Measurements from ENCODE around the gene RNF187.

RNF187 gene

GRCh38 chr1:228454238-228454637, 32.9 kb upstream of the RNF187 start:
- Mint-ChIP-seq H3K4me1 (ENCODE audit: low read depth) (peaks cover 39% of the 10 kb centered on the region), H3K36me3 (ENCODE audit: low read depth) (no peaks in the 10 kb centered on the region), H3K9me3 (no peaks in the 10 kb centered on the region), H3K27ac (no peak overlapping the region), H3K27me3 (peaks cover 30% of the 10 kb centered on the region), H3K4me3 (no peak overlapping the region)
- intact Hi-C loops (cut with micrococcal nuclease) = no loop called here

GRCh38 chr1:228455715-228456114, 31.5 kb upstream of the RNF187 start:
- Mint-ChIP-seq H3K27me3 (peaks cover 26% of the 10 kb centered on the region), H3K4me3 (no peak overlapping the region), H3K4me1 (ENCODE audit: low read depth) (peaks cover 41% of the 10 kb centered on the region), H3K9me3 (no peaks in the 10 kb centered on the region), H3K36me3 (ENCODE audit: low read depth) (no peaks in the 10 kb centered on the region), H3K27ac (no peak overlapping the region)
- intact Hi-C loops (cut with micrococcal nuclease) = no loop called here

DNA sequence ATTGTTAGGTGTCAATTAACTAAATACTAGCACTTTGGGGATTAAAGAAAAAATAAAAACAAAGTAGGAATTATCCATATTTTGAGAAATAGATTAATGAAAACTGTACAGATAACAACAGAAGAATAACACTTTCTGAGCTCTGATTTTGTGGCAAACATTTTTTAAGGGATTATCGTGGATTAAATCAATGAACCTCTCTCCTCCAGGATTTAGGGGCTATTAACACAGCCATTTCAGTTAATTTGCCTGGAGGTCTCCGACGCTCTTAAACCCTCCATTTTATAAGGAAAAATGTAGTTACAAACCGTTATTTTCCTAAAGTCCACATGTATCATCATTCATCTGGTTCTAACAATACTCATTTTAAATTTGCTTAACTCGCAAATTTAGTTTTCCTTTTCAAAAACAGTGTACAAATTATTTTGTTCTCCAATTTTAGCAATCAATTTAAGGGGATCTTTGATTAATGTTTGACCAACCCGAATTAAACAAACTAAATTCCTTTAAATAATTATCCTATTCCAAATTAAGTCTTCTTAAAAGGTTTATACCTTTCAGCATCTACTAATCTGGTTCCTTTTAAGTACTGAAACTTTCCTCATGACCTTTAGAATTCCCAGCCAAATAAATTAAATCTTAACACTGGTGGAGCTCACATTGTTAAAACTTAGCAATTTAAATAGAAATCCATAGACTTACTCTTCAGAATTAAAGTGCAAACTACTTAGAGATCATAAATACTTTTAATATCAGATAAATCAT, 30.7 kb upstream of the RNF187 start:
- Mint-ChIP-seq H3K4me3 (peak overlapping the region; percentile 84), H3K4me1 (ENCODE audit: low read depth) (peaks cover 41% of the 10 kb centered on the region), H3K27me3 (peaks cover 32% of the 10 kb centered on the region), H3K36me3 (ENCODE audit: low read depth) (no peaks in the 10 kb centered on the region), H3K9me3 (no peaks in the 10 kb centered on the region), H3K27ac (peak overlapping the region; percentile 93)
- intact Hi-C loops (cut with micrococcal nuclease) = no loop called here

- intact Hi-C loops (cut with micrococcal nuclease) = no loop called here
- no peaks in the 10 kb centered on the region for H3K9me3 Mint-ChIP-seq
- no peaks in the 10 kb centered on the region for H3K36me3 Mint-ChIP-seq (ENCODE audit: low read depth)
- peak overlapping the region; percentile 84 for H3K4me3 Mint-ChIP-seq
- peak overlapping the region; percentile 93 for H3K27ac Mint-ChIP-seq
- peaks cover 37% of the 10 kb centered on the region for H3K4me1 Mint-ChIP-seq (ENCODE audit: low read depth)
- H3K27me3 Mint-ChIP-seq = peaks cover 36% of the 10 kb centered on the region
These were observed 30.2 kb upstream of the RNF187 start for GRCh38 chr1:228457017-228457395.

GRCh38 chr1:228457396-228458176, 29.6 kb upstream of the RNF187 start:
- Mint-ChIP-seq H3K9me3 (no peaks in the 10 kb centered on the region), H3K27ac (peak overlapping the region; percentile 93), H3K36me3 (ENCODE audit: low read depth) (no peaks in the 10 kb centered on the region), H3K4me1 (ENCODE audit: low read depth) (peaks cover 31% of the 10 kb centered on the region), H3K27me3 (peaks cover 42% of the 10 kb centered on the region), H3K4me3 (peak overlapping the region; percentile 84)
- intact Hi-C loops (cut with micrococcal nuclease) = loop anchor here (2.0 kb wide), 2 partner anchors 29 to 51 kb away; partner anchors contain the start of genes RNF187 and TRIM11

GRCh38 chr1:228459091-228459993, 27.8 kb upstream of the RNF187 start:
- Mint-ChIP-seq H3K4me1 (ENCODE audit: low read depth) (peaks cover 32% of the 10 kb centered on the region), H3K9me3 (no peaks in the 10 kb centered on the region), H3K27me3 (peaks cover 59% of the 10 kb centered on the region), H3K36me3 (ENCODE audit: low read depth) (no peaks in the 10 kb centered on the region), H3K27ac (peak overlapping the region; percentile 93), H3K4me3 (peak overlapping the region; percentile 84)
- intact Hi-C loops (cut with micrococcal nuclease) = loop anchor here (2.0 kb wide), 2 partner anchors 27 to 53 kb away; partner anchors contain the start of genes RNF187 and TRIM11

- intact Hi-C loops (cut with micrococcal nuclease) = no loop called here
- no peak overlapping the region for H3K4me3 Mint-ChIP-seq
- H3K9me3 Mint-ChIP-seq = no peaks in the 10 kb centered on the region
- no peak overlapping the region for H3K27ac Mint-ChIP-seq
- no peaks in the 10 kb centered on the region for H3K36me3 Mint-ChIP-seq (ENCODE audit: low read depth)
- peaks cover 42% of the 10 kb centered on the region for H3K4me1 Mint-ChIP-seq (ENCODE audit: low read depth)
- peaks cover 73% of the 10 kb centered on the region for H3K27me3 Mint-ChIP-seq
These were observed 26.4 kb upstream of the RNF187 start for GRCh38 chr1:228460821-228461220.

GRCh38 chr1:228462560-228462959, 24.6 kb upstream of the RNF187 start:
- no peak overlapping the region for H3K27ac Mint-ChIP-seq

DNA sequence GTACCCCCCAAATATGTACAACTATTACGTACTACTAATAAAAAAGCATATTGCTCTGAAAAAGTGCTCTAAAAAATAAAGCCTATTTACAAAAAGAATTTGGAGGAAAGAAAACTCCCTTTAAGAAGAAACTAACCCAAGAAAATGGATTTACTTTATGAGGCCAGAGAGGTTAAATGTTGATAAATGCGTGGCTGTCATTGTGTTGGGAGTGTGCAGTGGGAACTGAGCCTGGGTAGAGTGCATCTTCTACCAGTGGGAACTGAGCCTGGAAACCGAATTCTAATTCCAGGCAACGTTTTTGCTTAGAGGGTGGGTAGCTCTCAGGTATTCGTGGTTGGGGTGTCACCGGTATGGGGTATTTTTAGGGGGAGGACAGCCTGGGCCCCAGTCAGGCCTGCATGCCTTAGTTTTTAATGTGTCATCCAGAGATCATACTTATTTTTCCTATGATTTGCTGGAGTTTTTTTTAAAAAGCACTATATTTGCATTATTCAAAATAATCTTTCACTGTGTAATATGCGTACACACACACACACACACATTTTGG, 24.1 kb upstream of the RNF187 start:
- no peak overlapping the region for H3K4me3 Mint-ChIP-seq
- H3K27me3 Mint-ChIP-seq = peaks cover 82% of the 10 kb centered on the region
- peaks cover 31% of the 10 kb centered on the region for H3K4me1 Mint-ChIP-seq (ENCODE audit: low read depth)
- intact Hi-C loops (cut with micrococcal nuclease) = no loop called here
- no peaks in the 10 kb centered on the region for H3K36me3 Mint-ChIP-seq (ENCODE audit: low read depth)
- no peak overlapping the region for H3K27ac Mint-ChIP-seq
- H3K9me3 Mint-ChIP-seq = no peaks in the 10 kb centered on the region

More at GRCh38 chr1:228462560-228462959, 24.6 kb upstream of the RNF187 start:
- no peaks in the 10 kb centered on the region for H3K9me3 Mint-ChIP-seq
- no peak overlapping the region for H3K4me3 Mint-ChIP-seq
- intact Hi-C loops (cut with micrococcal nuclease) = no loop called here
- peaks cover 36% of the 10 kb centered on the region for H3K4me1 Mint-ChIP-seq (ENCODE audit: low read depth)
- H3K36me3 Mint-ChIP-seq (ENCODE audit: low read depth) = no peaks in the 10 kb centered on the region
- H3K27me3 Mint-ChIP-seq = peaks cover 81% of the 10 kb centered on the region

- no peaks in the 10 kb centered on the region for H3K9me3 Mint-ChIP-seq
- intact Hi-C loops (cut with micrococcal nuclease) = no loop called here
- H3K4me1 Mint-ChIP-seq (ENCODE audit: low read depth) = peaks cover 25% of the 10 kb centered on the region
- peak overlapping the region; percentile 44 for H3K4me3 Mint-ChIP-seq
- no peak overlapping the region for H3K27ac Mint-ChIP-seq
- no peaks in the 10 kb centered on the region for H3K36me3 Mint-ChIP-seq (ENCODE audit: low read depth)
- H3K27me3 Mint-ChIP-seq = peaks cover 84% of the 10 kb centered on the region
These were observed 23.4 kb upstream of the RNF187 start for GRCh38 chr1:228463559-228464455.

DNA sequence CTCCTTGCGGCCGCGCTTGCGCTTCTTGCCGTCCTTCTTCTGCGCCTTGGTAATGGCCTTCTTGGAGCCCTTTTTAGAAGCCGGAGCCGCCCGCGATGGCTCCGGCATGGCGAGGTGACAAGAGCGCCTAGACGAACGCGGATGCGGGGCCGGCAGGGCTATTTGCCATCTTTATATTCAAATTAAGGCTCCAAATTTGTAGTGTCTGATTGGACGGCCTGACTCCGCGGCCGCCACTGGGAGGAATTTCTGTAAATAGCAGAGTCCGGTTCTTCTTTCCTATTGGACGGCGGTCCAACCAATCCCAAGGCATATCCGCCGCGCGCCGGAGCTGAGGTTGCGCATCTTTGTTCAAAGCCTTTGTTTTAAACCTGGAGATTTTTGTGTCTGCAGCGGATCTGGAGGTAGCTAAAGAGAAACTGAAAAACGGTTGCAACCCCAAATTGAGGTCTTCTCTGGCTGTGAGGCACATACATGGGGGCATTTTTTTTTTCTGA, 22.6 kb upstream of the RNF187 start:
- H3K4me1 Mint-ChIP-seq (ENCODE audit: low read depth) = peaks cover 20% of the 10 kb centered on the region
- intact Hi-C loops (cut with micrococcal nuclease) = no loop called here
- H3K36me3 Mint-ChIP-seq (ENCODE audit: low read depth) = no peaks in the 10 kb centered on the region
- H3K9me3 Mint-ChIP-seq = no peaks in the 10 kb centered on the region
- H3K27ac Mint-ChIP-seq = no peak overlapping the region
- H3K27me3 Mint-ChIP-seq = peaks cover 86% of the 10 kb centered on the region
- H3K4me3 Mint-ChIP-seq = peak overlapping the region; percentile 44

- Mint-ChIP-seq H3K27me3 (peaks cover 91% of the 10 kb centered on the region), H3K27ac (no peak overlapping the region), H3K36me3 (ENCODE audit: low read depth) (no peaks in the 10 kb centered on the region), H3K4me1 (ENCODE audit: low read depth) (peaks cover 20% of the 10 kb centered on the region), H3K4me3 (no peak overlapping the region), H3K9me3 (no peaks in the 10 kb centered on the region)
- intact Hi-C loops (cut with micrococcal nuclease) = no loop called here
These were observed 22.0 kb upstream of the RNF187 start for GRCh38 chr1:228465141-228465540.
